Measurements from ENCODE around the gene RBM17. TPM values are rescaled to one million over a fixed set of nuclear protein-coding genes. Genes with fewer than 3 reads are reported as not detected.

The RBM17 gene
- total RNA-seq, 1 experiment from 2014 or later = 124 TPM

GRCh38 chr10:6114805-6115341, 26.0 kb downstream of the RBM17 start:
- Histone ChIP-seq H3K9me3 (ENCODE audit: control insufficient read depth, low read depth, low read length) (no peaks in the 10 kb centered on the region), H4K20me1 (ENCODE audit: control insufficient read depth, insufficient read depth, insufficient read length) (no peaks in the 10 kb centered on the region), H3K4ac (ENCODE audit: low read depth, low read length) (no peak overlapping the region), H2AK5ac (ENCODE audit: insufficient read length, low read length) (no peak overlapping the region), H2BK5ac (ENCODE audit: insufficient read length, low read length) (no peak overlapping the region), H3K4me1 (ENCODE audit: insufficient read depth, low read length) (no peaks in the 10 kb centered on the region), H2BK20ac (ENCODE audit: low read depth, low read length, poor library complexity, severe bottlenecking) (no peak overlapping the region), H3K79me1 (ENCODE audit: insufficient read depth, low read depth, low read length, poor library complexity, severe bottlenecking) (peaks cover 3% of the 10 kb centered on the region), H3T11ph (ENCODE audit: low read length) (no peak overlapping the region), H2AFZ (ENCODE audit: low read length) (no peak overlapping the region), H2BK120ac (ENCODE audit: low read depth, low read length, poor library complexity, severe bottlenecking) (no peak overlapping the region), H3K27me3 (ENCODE audit: insufficient read depth, low read length) (no peaks in the 10 kb centered on the region), H3K9ac (ENCODE audit: extremely low read depth, insufficient read length, low read length) (no peak overlapping the region), H3K18ac (ENCODE audit: insufficient read length, low read depth, low read length) (no peak overlapping the region), H3K23me2 (ENCODE audit: insufficient read length, low read depth, low read length, poor library complexity, severe bottlenecking) (no peaks in the 10 kb centered on the region), H3K4me2 (ENCODE audit: insufficient read depth, insufficient read length, low read length) (no peak overlapping the region), H4K91ac (ENCODE audit: insufficient read length, low read depth, low read length) (no peak overlapping the region), H3K27ac (ENCODE audit: insufficient read length, low read depth, low read length) (no peak overlapping the region), H2BK15ac (ENCODE audit: low read depth, low read length) (no peak overlapping the region), H3K79me2 (ENCODE audit: insufficient read depth, low read length) (no peaks in the 10 kb centered on the region), H3K14ac (ENCODE audit: insufficient read depth, low read length) (no peak overlapping the region), H4K8ac (replicated peaks; ENCODE audit: insufficient read length, low read depth, low read length) (no peak overlapping the region), H2BK12ac (ENCODE audit: insufficient read length, low read depth, low read length) (no peak overlapping the region), H4K5ac (ENCODE audit: insufficient read length, low read depth, low read length) (no peak overlapping the region), H3K56ac (ENCODE audit: insufficient read length, low read depth, low read length) (no peak overlapping the region), H3K23ac (ENCODE audit: insufficient read length, low read depth, low read length) (no peak overlapping the region)
- Mint-ChIP-seq H3K4me3 (no peak overlapping the region), H3K36me3 (ENCODE audit: insufficient read depth in 1 of 3, low read depth in 3 of 3) (peaks cover 49 to 69% (median 58%) of the 10 kb centered on the region in 3 experiments; a peak in 6 of 7 replicates), H3K4me1 (peaks cover 0 to under 1% of the 10 kb centered on the region in 2 experiments; a peak in 2 of 4 replicates), H3K9me3 (no peaks in the 10 kb centered on the region), H3K27ac (no peak overlapping the region; a peak in 1 of 7 replicates), H3K27me3 (ENCODE audit: low read depth) (no peaks in the 10 kb centered on the region)
- no CpG with 5 or more reads among the region's 4 CpGs for WGBS (ENCODE audit: extremely low coverage, insufficient read length, low lambda C conversion rate)
- DNase-seq = no peak
- no peak for TF ChIP-seq CTCF (conservative IDR thresholded peaks at IDR 0.05)
